Measurements from ENCODE around the gene ZFP92.

ZFP92 gene

DNA sequence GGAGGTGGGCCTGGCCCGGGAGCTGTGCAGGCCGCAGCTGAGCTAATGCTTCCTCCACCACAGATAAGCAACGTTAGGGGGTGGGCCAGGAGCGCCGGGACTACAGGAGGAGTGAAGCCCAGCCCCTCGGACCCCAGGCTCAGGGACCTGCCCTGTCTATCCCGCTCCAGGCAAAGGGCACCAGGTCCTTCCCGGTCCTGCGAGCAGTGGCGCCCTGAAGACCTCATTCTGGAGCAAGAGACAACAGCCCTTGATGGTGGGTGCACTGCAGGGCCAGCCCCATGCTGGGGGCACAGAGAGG lies 35.3 kb downstream of the ZFP92 start:
- TF ChIP-seq, protein P1, sequence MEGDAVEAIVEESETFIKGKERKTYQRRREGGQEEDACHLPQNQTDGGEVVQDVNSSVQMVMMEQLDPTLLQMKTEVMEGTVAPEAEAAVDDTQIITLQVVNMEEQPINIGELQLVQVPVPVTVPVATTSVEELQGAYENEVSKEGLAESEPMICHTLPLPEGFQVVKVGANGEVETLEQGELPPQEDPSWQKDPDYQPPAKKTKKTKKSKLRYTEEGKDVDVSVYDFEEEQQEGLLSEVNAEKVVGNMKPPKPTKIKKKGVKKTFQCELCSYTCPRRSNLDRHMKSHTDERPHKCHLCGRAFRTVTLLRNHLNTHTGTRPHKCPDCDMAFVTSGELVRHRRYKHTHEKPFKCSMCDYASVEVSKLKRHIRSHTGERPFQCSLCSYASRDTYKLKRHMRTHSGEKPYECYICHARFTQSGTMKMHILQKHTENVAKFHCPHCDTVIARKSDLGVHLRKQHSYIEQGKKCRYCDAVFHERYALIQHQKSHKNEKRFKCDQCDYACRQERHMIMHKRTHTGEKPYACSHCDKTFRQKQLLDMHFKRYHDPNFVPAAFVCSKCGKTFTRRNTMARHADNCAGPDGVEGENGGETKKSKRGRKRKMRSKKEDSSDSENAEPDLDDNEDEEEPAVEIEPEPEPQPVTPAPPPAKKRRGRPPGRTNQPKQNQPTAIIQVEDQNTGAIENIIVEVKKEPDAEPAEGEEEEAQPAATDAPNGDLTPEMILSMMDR (IDR thresholded peaks at IDR 0.05): no peak
- Histone ChIP-seq H3K79me2 (no peaks in the 10 kb centered on the region), H3K4me3 (ENCODE audit: low read depth, low read length) (no peak overlapping the region)

GRCh38 chrX:153446950-153447580 lies 35.8 kb downstream of the ZFP92 start:
- Histone ChIP-seq H2AFZ (no peak overlapping the region), H3K9ac (no peak overlapping the region), H3K79me2 (no peaks in the 10 kb centered on the region), H3K27me3 (ENCODE audit: control insufficient read depth, insufficient read depth, low read length) (no peaks in the 10 kb centered on the region), H3K27ac (no peak overlapping the region), H3K4me1 (no peaks in the 10 kb centered on the region), H3K4me2 (ENCODE audit: low read length) (no peak overlapping the region), H3K9me3 (ENCODE audit: control insufficient read depth, low read length) (no peaks in the 10 kb centered on the region), H3K36me3 (ENCODE audit: control insufficient read depth, insufficient read depth, low read length) (no peaks in the 10 kb centered on the region), H3K4me3 (ENCODE audit: low read depth, low read length) (no peak overlapping the region)
- TF ChIP-seq, protein P1 (IDR thresholded peaks at IDR 0.05): no peak

More for the DNA sequence above, 35.3 kb downstream of the ZFP92 start:
- H3K36me3 ChIP-seq (ENCODE audit: control insufficient read depth, insufficient read depth, low read length): no peaks in the 10 kb centered on the region
- H2AFZ ChIP-seq: no peak overlapping the region
- no peaks in the 10 kb centered on the region for H3K9me3 ChIP-seq (ENCODE audit: control insufficient read depth, low read length)
- no peaks in the 10 kb centered on the region for H3K4me1 ChIP-seq
- no peaks in the 10 kb centered on the region for H3K27me3 ChIP-seq (ENCODE audit: control insufficient read depth, insufficient read depth, low read length)
- H3K4me2 ChIP-seq (ENCODE audit: low read length): no peak overlapping the region
- no peak overlapping the region for H3K27ac ChIP-seq
- H3K9ac ChIP-seq: no peak overlapping the region

DNA sequence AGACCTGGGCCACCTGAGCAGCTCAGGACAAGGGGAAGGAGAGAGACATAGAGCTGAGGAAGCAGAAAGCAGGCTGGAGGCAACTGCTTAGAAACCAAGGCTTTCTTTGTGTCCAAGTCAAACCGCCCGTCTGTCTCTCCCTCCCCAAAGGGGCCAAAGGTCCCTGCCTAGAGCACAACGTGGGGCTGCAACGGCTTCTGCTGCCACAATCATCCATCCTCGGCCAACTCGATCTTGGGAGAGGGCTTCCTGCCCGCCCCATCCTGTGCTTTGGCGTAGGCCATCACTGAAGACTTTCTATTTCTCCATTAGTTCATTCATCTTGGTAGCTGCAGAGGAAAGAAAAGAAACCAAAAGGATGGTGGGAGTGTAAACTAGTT lies 36.3 kb downstream of the ZFP92 start:
- TF ChIP-seq, protein P1 (IDR thresholded peaks at IDR 0.05): no peak
- H3K4me3 ChIP-seq (ENCODE audit: low read depth, low read length): no peak overlapping the region
- H3K9me3 ChIP-seq (ENCODE audit: control insufficient read depth, low read length): no peaks in the 10 kb centered on the region
- no peak overlapping the region for H3K27ac ChIP-seq
- no peak overlapping the region for H2AFZ ChIP-seq
- no peak overlapping the region for H3K4me2 ChIP-seq (ENCODE audit: low read length)
- no peak overlapping the region for H3K9ac ChIP-seq
- no peaks in the 10 kb centered on the region for H3K36me3 ChIP-seq (ENCODE audit: control insufficient read depth, insufficient read depth, low read length)
- no peaks in the 10 kb centered on the region for H3K27me3 ChIP-seq (ENCODE audit: control insufficient read depth, insufficient read depth, low read length)
- H3K4me1 ChIP-seq: no peaks in the 10 kb centered on the region
- H3K79me2 ChIP-seq: no peaks in the 10 kb centered on the region

DNA sequence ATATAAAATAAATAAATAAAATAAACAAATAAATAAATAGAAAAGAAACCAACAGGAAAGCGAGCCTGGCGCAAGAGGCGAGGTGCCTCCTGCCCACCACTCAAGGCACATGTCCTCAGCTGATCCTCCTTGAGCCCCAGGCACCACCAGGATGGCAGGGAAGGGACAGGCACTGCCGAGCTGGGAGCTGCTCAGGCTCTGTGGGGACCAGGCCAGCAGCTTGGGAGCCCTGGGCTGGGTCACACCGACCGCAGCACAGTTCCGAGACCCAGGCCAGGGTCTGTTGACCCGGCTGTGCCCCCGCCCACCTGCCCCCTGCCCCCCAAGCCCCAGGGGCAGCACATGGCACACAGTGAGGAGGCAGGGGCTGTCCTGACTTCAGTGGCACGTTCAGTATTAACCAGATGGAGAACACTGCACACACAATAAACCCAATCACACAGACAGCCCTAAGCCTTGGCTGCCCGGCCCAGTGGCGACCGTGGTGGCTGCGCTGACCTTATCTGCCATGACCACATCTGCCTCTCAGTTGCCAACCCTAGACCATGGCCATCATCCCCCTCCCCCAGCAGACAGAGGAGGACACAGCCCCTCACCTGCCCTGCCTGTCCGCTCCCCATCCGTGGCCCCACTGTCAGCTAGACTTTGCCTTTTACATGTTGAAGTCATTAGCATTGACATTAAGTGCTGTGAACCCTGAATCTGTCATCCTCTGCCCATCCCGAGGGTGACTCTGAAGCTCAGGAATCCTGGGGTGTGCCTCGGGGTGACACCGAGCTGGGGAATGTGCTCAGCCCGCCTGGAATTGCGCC lies 37.5 kb downstream of the ZFP92 start:
- H3K4me2 ChIP-seq (ENCODE audit: low read length): no peak overlapping the region
- TF ChIP-seq, protein P1 (IDR thresholded peaks at IDR 0.05): no peak
- no peak overlapping the region for H3K4me3 ChIP-seq (ENCODE audit: low read depth, low read length)
- no peaks in the 10 kb centered on the region for H3K36me3 ChIP-seq (ENCODE audit: control insufficient read depth, insufficient read depth, low read length)
- H3K27ac ChIP-seq: no peak overlapping the region
- H2AFZ ChIP-seq: no peak overlapping the region
- H3K4me1 ChIP-seq: no peaks in the 10 kb centered on the region
- no peaks in the 10 kb centered on the region for H3K79me2 ChIP-seq
- H3K9ac ChIP-seq: no peak overlapping the region
- H3K27me3 ChIP-seq (ENCODE audit: control insufficient read depth, insufficient read depth, low read length): no peaks in the 10 kb centered on the region
- no peaks in the 10 kb centered on the region for H3K9me3 ChIP-seq (ENCODE audit: control insufficient read depth, low read length)
